ENCODE measurements around the gene SULT1A1.
"Not testable (repeated sequence)": the region's sequence is repeated elsewhere in the genome, so short reads cannot be mapped to it uniquely, and the experiment has no call there.

The SULT1A1 gene

DNA sequence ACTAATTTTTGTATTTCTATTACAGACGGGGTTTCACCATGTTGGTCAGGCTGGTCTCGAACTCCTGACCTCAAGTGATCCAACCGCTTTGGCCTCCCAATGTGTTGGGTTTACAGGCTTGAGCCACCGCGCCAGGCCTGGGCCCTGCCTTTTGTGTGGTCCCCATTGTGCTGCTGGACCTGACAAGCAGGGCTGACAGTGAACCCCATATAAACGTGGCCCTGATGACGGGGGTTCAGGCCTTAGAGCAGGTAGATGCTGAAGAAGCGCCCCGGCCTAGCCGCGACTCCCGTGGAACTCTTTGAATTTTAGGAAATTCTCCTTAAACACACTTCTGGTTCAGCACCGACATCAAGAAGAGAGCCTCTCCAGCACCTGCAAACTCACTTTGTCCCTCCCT lies 8.3 kb downstream of the SULT1A1 start:
- H3K4me1 Mint-ChIP-seq (ENCODE audit: low read depth); H3K27me3 Mint-ChIP-seq; H3K36me3 Mint-ChIP-seq; H3K4me3 Mint-ChIP-seq; H3K27ac Mint-ChIP-seq; H3K9me3 Mint-ChIP-seq (ENCODE audit: low read depth): not testable (repeated sequence)

DNA sequence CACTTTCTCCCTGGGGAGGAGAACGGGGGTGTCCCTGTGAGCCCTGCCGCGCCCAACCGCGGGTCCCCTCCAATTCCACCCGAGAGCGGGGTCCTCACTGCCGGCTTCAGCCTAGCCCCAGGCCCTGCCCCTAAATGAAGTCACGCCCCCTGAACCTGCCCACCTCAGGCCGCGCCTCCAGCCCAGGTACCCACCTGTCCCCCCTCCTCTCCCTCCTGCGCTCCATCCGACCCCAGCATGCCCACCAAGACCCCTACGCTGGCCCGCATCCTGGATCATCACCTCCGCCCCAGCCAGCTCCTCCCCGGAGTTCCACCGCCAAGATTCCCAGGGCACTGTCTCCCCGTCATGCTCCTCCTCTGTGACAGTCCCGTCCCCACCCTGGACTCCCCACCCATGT lies 8.9 kb downstream of the SULT1A1 start:
- not testable (repeated sequence) for H3K9me3 Mint-ChIP-seq (ENCODE audit: low read depth); H3K36me3 Mint-ChIP-seq; H3K4me1 Mint-ChIP-seq (ENCODE audit: low read depth); H3K27me3 Mint-ChIP-seq; H3K4me3 Mint-ChIP-seq; H3K27ac Mint-ChIP-seq

DNA sequence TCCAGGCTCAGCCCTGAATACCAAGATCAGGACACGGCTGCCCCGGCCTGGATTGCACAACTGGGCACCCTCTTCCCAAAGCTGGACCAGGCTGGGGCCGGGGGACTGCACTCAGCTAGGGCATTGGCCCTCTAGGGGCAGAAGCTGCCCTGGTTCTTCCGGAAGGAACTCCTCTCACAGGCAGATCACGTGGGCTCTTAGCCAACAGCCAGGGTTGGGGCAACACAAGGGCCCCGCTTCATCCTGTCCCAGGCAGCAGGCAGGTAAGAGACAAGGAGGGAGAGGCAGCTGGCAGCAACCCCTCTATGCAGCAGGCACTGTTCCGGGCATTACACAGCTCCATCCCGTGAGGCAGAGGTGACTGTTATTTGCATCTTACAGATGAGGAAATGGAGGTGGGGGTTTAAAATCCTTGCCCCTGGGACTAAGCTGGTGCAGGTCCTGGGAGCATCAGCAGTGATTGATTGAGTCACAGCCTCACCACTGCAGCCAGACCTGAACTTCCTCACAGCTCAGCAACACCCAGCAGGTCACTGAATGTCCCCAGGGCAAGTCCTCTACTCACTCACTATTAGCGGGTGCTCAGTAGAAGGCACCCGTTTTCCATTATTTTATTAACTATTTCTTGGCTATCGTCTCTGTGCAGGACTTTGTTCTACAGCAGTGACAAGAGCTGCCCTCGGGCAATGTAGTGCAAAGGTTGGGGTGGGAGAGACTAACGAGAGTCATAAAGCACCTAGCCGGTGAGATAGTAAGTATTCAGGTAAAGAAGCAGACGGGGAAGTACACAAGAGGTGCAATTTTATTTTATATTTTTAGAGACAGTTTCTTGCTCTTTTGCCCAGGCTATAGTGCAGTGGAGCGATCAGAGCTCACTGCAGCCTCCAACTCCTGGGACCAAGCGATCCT lies 10.2 kb downstream of the SULT1A1 start:
- not testable (repeated sequence) for H3K27me3 Mint-ChIP-seq; H3K4me1 Mint-ChIP-seq (ENCODE audit: low read depth); H3K27ac Mint-ChIP-seq; H3K9me3 Mint-ChIP-seq (ENCODE audit: low read depth); H3K36me3 Mint-ChIP-seq; H3K4me3 Mint-ChIP-seq

DNA sequence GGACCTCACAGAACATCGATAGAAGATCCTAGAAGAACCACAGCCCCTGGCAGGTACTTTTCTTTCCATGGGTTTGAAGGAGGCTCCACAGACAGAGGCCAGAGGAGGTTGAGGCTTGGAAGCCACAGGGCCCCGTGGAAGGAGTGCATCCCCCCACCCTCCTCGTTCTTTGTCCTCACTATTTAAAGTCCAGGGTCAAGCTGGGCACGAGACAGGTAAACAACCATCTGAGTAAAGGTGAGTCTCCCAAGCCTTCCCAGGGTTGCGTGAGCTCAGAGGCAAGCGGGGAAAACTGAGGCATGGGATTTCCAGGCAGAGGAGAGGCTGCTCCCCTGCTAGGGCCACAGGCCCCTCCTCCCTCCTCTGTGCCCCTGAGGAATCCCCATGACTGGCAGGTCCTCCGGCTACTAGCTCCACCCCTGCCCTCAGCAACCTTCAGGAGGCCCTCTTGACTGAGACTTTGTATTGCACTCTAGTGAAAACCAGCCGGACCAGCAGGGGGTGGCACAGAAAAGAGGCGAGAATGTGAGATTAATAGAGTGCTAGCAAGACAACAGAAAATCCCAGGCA lies 12.1 kb downstream of the SULT1A1 start:
- Mint-ChIP-seq H3K9me3 (ENCODE audit: low read depth) (no peaks in the 10 kb centered on the region), H3K4me3 (no peak overlapping the region), H3K4me1 (ENCODE audit: low read depth) (peaks cover 7% of the 10 kb centered on the region), H3K27me3 (no peaks in the 10 kb centered on the region), H3K36me3 (no peaks in the 10 kb centered on the region), H3K27ac (no peak overlapping the region)

DNA sequence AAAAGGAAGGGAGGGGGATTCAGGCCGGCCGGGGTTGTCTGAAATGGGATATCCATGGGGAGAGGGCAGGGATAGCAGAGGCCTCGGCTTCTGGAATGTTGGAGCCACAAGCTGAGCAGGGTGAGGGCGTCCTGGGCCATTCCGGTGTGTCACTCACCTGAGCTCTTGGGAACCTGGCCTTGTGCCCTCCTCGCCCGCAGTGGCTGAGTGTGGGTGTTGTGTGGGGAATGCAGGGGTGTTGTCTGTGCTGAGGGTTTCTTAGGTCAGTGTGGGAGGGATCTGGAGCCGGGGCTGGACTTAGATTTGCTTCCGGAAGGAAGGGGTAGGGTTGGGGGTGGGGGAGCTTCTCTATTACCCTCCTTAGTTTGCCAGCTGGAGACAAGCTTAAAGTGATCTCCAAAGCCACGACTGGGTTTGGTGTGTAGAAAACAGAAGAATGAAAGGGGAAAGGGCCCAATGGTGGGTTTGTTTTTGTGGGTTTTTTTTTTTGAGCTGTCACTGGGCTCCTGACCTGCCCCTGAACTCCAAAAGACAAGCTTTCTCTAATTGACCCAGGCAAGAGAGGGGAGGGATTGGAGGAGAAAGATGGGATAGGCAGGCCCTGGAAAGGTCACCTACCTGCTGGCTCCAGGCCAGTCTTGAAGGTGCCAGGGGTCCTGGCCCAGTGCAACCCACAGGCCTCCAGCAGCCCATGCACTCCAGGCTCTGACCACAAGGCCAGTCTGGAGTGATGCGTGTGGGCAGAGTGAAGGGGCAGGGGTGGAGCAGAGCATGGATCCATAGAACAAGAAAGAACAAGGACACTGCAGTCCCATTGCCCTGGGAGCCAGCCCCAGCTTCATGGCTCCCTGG lies 12.8 kb downstream of the SULT1A1 start, which contains the start of gene SULT1A2:
SULT1A2 (minus strand) TSS at position 211 of the 852 bp plus-strand sequence. CDS start 1,120 bp downstream, outside the sequence.
- Mint-ChIP-seq H3K27ac (no peak within 1 kb of the TSS), H3K9me3 (ENCODE audit: low read depth) (no peaks in the 10 kb centered on the region), H3K4me3 (no peak within 1 kb of the TSS), H3K27me3 (no peaks in the 10 kb centered on the region), H3K36me3 (no peaks in the 10 kb centered on the region), H3K4me1 (ENCODE audit: low read depth) (peaks cover 7% of the 10 kb centered on the region)

DNA sequence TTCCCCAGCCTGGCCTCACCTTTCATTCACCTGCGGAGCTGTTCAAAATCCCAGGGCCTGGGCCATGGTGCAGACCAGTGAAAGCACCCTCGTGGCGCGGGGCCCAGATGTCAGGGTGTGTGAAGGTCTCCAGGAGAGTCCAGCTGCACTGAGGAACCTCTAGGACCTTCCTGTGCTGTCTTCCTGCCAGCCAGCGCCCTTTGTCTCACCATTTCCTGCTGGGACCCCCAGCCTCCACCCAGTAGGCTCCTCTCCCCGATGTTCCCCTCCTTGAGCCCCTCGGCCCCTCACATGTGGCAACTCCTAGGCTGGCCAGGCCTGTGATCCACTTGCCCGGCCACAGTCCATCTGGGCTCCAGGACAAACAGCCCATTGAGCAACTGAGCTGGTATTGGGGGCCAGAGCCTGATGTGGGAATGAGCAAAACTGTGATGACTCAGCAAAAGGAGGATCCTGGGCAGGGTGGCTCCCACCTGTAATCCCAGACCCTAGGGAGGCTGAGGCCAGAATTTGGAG lies 13.7 kb downstream of the SULT1A1 start:
- Mint-ChIP-seq H3K4me3 (no peak overlapping the region), H3K9me3 (ENCODE audit: low read depth) (no peaks in the 10 kb centered on the region), H3K36me3 (no peaks in the 10 kb centered on the region), H3K4me1 (ENCODE audit: low read depth) (peaks cover 7% of the 10 kb centered on the region), H3K27me3 (no peaks in the 10 kb centered on the region), H3K27ac (no peak overlapping the region)

DNA sequence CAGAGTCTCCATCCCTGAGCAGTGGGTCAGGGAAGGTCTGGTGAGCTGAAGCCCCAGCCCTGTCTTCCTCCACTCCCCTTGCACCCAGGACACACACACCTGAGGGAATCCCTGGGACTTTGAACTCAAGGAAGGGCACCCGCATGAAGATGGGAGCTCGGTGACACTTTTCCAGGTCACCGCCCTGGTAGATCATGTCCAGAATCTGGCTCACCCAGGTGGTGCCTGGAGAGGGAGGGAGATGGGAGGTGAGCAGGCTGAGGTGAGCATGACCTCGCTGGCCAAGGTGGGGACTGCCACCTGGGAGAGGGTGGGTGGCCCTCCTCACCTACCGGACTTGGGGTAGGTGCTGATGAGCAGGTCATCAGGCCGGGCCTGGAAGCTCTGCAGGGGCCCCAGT lies 14.4 kb downstream of the SULT1A1 start:
- not testable (repeated sequence) for H3K9me3 Mint-ChIP-seq (ENCODE audit: low read depth); H3K36me3 Mint-ChIP-seq; H3K4me3 Mint-ChIP-seq; H3K4me1 Mint-ChIP-seq (ENCODE audit: low read depth); H3K27me3 Mint-ChIP-seq
- H3K27ac Mint-ChIP-seq: peak overlapping the region; percentile 73

DNA sequence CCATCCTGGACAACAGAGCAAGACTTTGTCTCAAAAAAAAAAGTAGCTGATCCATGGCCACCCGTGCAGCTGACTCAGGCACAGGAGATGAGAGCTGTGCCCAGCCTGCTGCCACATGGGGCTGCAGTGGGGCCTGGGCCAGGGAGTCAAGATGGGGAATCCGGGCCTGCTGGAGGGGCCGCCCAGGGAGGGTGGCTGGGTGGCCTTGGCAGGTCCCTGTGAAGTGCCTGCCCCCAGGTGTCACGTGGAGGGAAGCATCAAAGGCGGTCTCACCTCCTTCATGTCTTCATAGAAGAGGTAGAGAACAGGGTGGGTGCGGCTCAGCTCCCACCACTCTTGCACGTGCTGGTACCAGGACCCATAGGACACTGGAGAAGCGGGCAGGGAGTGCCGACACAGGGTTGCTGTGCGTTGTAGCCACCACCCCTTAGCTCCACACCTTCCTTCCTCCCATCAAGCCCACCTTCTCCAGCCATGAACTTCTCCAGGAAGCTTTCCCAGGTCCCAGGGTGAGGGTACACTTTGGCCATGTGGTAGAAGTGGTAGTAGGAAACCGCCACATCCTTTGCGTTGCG lies 16.8 kb downstream of the SULT1A1 start:
- peak overlapping the region; percentile 47 for H3K27ac Mint-ChIP-seq
- no peaks in the 10 kb centered on the region for H3K9me3 Mint-ChIP-seq (ENCODE audit: low read depth)
- H3K36me3 Mint-ChIP-seq: no peaks in the 10 kb centered on the region
- H3K4me1 Mint-ChIP-seq (ENCODE audit: low read depth): peaks cover 7% of the 10 kb centered on the region
- H3K27me3 Mint-ChIP-seq: no peaks in the 10 kb centered on the region
- no peak overlapping the region for H3K4me3 Mint-ChIP-seq

DNA sequence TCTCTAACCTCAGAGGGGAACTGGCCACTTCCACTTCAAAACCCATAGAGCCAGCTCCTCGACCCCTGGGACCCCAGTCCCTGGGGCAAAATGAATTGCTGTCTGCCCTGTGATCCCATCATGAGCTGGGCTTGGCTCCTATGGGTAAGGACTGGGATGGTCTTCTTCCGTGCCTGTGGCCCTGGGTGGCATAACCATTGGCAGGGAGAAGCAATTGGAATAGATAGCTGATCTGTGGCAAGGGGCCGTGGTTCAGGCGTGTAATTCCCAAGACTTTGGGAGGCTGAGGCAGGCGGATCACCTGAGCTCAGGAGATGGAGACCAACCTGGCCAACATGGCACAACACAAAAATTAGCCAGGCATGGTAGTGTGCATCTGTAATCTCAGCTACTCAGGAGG lies 17.3 kb downstream of the SULT1A1 start:
- Mint-ChIP-seq H3K4me3 (no peak overlapping the region), H3K27ac (peak overlapping the region; percentile 46), H3K27me3 (no peaks in the 10 kb centered on the region), H3K4me1 (ENCODE audit: low read depth) (peaks cover 7% of the 10 kb centered on the region), H3K9me3 (ENCODE audit: low read depth) (no peaks in the 10 kb centered on the region), H3K36me3 (no peaks in the 10 kb centered on the region)

DNA sequence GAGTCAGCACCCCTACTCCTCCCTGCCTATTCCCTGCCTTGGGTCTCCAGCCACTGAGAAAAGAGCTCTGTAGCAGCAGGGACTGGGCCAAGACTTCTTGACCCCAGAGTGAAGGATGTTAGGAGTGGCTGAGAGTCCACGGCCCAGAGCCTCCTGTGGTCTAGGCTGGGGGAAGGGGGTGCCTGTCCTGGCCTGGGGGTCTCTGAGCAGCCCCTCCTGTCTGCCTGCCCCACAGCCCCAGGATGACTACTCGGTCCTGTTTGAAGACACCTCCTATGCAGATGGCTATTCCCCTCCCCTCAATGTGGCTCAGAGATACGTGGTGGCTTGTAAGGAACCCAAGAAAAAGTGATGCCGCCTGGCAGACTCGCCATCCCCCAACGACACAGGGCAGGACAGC lies 18.5 kb downstream of the SULT1A1 start:
- no peaks in the 10 kb centered on the region for H3K36me3 Mint-ChIP-seq
- H3K9me3 Mint-ChIP-seq (ENCODE audit: low read depth): no peaks in the 10 kb centered on the region
- H3K4me1 Mint-ChIP-seq (ENCODE audit: low read depth): no peaks in the 10 kb centered on the region
- H3K4me3 Mint-ChIP-seq: no peak overlapping the region
- H3K27me3 Mint-ChIP-seq: no peaks in the 10 kb centered on the region
- H3K27ac Mint-ChIP-seq: no peak overlapping the region

DNA sequence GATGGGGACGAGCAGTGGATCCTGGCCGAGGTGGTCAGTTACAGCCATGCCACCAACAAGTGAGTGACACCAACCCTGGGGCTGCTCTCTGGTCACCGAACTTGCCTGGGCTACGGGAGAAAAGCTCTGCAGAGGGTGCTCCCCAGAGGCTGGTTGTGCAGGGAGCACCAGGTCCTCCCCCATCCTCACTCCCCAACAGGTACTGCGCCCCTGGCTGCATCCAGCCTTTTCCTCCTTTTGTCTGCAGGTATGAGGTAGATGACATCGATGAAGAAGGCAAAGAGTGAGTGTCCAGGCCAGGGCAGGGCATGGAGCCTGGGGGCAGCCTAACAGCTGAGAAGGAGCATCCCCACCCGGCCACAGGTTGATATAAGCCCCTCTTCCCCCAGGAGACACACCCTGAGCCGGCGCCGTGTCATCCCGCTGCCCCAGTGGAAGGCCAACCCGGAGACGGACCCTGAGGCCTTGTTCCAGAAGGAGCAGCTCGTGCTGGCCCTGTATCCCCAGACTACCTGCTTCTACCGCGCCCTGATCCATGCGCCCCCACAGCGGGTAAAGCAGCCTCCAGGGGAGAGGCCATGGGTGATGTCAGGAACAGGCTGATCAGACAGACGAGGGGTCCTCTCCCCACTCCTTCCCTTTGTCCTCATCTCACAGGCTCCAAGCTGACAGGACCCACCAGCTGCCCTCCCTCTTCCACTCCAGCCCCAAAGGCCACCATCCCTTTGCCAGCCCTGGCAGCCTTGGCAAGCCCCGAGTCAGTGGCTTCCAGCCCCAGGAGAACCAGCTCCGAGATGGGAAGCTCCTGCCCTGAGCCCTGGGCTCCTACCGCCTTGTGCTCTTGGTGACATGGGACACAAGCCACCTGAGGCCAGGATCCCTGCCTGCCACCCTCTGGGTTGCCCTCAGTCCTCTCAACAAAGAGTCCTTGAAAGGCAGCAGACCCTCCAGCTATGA lies 19.2 kb downstream of the SULT1A1 start:
- H3K27ac Mint-ChIP-seq: no peak overlapping the region
- H3K36me3 Mint-ChIP-seq: no peaks in the 10 kb centered on the region
- H3K4me3 Mint-ChIP-seq: no peak overlapping the region
- H3K27me3 Mint-ChIP-seq: no peaks in the 10 kb centered on the region
- H3K9me3 Mint-ChIP-seq (ENCODE audit: low read depth): no peaks in the 10 kb centered on the region
- no peaks in the 10 kb centered on the region for H3K4me1 Mint-ChIP-seq (ENCODE audit: low read depth)

DNA sequence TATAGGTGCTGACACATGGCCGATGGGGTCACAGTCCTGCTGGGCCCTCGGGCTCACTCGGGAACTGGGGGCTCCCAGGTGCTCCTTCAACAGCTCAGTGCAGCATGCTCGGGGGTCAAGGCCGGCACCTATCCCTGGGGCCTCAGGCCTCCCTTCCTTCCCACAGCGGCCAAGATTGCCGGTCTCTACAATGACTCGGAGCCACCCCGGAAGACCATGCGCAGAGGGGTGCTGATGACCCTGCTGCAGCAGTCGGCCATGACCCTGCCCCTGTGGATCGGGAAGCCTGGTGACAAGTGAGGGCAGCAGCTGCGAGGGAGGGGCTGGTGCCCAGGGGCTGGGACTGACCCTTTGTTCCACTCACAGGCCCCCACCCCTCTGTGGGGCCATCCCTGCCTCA lies 19.9 kb downstream of the SULT1A1 start:
- no peaks in the 10 kb centered on the region for H3K9me3 Mint-ChIP-seq (ENCODE audit: low read depth)
- H3K4me3 Mint-ChIP-seq: no peak overlapping the region
- H3K4me1 Mint-ChIP-seq (ENCODE audit: low read depth): no peaks in the 10 kb centered on the region
- no peaks in the 10 kb centered on the region for H3K27me3 Mint-ChIP-seq
- no peak overlapping the region for H3K27ac Mint-ChIP-seq
- H3K36me3 Mint-ChIP-seq: no peaks in the 10 kb centered on the region

DNA sequence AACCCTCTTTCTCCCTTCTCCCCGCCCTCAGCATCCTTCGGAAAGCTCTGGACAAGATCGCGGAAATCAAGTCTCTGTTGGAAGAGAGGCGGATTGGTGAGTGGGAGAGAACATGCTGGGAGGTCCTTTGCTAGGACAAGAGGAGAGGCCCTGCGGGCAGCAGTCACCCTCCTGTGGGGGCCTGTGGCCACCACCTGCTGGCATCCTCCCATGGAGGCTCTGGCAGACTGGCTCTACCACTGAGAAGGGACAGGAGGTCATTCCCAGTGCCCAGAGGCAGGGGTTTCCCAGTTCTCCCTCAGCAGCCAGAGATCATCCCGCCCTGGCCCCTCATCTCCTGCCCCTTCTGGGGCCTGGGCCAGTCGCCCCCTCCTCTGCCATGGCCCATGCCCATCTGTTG lies 20.8 kb downstream of the SULT1A1 start:
- H3K27me3 Mint-ChIP-seq: no peaks in the 10 kb centered on the region
- no peaks in the 10 kb centered on the region for H3K9me3 Mint-ChIP-seq (ENCODE audit: low read depth)
- H3K4me3 Mint-ChIP-seq: no peak overlapping the region
- no peak overlapping the region for H3K27ac Mint-ChIP-seq
- no peaks in the 10 kb centered on the region for H3K36me3 Mint-ChIP-seq
- no peaks in the 10 kb centered on the region for H3K4me1 Mint-ChIP-seq (ENCODE audit: low read depth)

DNA sequence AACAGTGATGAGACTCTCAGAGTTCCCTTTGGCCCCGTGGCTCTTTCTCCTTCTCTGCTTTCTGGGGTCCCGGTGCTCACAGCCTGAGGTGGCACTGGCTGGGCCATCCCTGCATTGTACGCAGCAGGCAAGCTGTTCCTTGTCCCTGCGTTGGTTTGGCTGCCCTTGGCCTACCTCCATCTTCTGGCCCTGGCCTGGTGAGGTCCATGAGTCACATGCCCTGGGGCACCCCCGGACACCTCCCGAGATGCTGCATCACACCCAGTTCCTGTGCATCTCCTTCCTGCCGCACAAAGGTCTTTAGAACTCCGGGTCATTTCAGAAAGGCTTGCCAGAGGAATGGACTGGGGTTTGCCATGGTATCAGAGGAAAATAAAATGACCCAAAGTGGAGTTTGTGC lies 22.5 kb downstream of the SULT1A1 start:
- Mint-ChIP-seq H3K9me3 (ENCODE audit: low read depth) (no peaks in the 10 kb centered on the region), H3K27ac (no peak overlapping the region), H3K4me3 (no peak overlapping the region), H3K27me3 (no peaks in the 10 kb centered on the region), H3K36me3 (no peaks in the 10 kb centered on the region), H3K4me1 (ENCODE audit: low read depth) (no peaks in the 10 kb centered on the region)
